HG03432 (cell line): ENCODE results near the gene OSBPL2.
A peak's percentile ranks its signal among the peaks of the same experiment; 100 is the strongest.

Experiments used
- ATAC-seq: cut with Tn5 transposase; IDR thresholded peaks from one replicate; pipeline ENCODE4 v1.9.1; 2021; ENCODE audit warnings: mild to moderate bottlenecking, moderate library complexity; ENCODE audit not compliant: unreplicated experiment

OSBPL2 gene

DNA sequence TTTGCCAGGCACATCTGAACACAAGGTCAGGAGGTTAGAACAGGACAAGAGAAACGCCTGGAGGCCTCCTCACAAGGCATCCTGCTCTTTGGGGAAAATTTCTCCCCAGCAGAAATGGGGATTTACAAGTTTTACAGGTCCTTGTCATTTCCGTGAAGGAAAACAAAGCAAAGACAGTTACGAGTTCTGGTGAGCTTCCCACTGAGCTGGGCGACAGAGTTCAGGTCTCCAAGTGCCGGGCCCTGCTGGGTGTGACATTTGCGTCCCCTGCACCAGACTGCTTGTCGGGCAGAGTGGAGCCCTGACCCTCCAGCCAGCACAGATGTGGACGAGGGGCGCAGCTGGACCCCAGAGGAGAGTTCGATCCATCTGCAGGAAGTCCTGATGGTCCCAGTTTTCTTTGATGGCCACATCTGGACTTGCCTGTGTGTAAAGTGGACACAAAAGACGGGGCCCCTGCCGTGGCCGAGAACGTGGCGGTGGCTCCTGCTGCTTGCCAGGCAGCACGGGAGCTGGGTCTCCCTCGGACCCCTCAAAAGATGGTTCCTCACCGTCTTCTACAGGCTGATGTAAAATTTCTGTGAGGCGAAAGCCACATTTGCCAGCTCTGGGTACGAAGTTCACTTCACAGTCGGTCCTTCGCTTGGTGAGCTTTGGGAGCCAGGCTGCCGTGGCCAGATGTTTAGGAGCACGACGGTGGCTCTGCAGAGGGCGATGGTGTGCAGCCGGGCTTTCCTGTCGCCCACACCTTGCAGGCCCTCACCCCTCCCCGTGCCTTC, 59.3 kb downstream of the OSBPL2 start:
- no peak for ATAC-seq

GRCh38 chr20:62298577-62299249, 60.4 kb downstream of the OSBPL2 start:
- ATAC-seq, result no peak

DNA sequence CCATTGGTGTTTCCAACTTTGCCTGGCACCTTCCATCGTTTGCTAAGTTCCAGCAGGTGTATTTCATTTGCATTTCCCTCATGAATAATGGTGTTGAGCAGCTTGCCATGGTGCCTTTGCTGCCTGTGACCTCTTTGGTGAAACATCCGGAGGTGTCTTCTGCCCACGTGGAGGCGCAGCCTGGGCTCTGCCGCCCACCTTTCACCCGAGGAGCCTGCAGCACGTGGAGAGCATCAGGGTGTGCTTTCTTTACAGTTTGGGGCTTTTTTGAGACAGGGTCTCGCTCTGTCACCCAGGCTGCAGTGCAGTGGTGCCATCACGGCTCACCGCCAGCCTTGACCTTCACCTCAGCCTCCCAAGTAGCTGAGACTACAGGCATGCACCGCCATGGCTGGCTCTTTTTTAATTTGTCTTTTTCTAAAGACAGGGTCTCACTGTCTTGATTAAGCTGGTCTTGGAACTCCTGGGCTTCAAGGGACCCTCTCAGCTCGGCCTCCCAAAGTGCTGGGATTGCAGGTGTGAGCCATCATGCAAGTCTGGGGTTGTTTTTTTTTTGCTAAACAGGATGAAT, 61.4 kb downstream of the OSBPL2 start:
- no peak for ATAC-seq

DNA sequence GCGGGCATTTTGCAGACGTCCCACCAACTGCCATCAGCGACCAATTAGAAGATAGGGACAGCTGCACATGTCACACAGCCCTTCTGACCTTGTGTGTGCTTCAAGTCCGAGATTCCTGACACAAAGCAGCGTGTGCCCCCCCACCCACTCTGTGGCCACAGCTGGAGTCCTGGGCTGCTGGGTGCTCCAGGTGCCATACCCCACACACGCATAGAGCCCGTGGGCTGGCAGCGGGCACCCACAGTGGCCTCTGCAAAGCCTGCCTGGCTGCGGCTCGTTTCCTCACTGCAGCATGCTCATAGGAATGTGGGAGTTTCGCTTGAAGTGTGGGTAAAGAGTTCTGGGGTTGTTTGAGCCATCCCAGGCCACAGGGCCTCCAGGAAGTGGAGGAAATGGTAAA, 62.0 kb downstream of the OSBPL2 start:
- ATAC-seq, result no peak

DNA sequence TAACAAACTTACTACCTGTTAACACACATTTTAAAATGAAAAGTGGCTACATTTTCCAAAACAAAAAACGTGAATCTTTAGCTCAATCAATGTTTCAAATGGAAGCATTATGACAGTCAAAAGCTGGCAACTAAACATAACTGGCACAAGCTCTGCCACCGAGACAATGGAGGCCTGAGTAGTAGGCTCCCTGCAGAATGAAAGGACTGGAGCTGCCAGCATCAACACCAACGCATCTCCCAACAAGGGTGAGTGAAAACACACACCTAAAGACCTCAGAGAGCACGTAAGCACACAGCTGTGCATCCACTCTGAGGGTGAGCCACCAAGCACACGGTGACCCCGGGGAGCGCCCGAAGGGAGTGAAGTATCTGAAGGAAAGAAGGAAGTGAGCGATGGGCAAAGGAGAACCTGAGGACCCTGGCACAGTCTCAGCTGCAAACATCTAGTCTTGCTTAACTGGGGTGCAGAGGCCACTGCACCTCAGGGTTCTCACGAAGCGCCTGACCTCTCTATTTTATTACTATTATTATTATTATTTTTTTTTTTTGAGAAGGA, 62.9 kb downstream of the OSBPL2 start:
- ATAC-seq, result no peak

DNA sequence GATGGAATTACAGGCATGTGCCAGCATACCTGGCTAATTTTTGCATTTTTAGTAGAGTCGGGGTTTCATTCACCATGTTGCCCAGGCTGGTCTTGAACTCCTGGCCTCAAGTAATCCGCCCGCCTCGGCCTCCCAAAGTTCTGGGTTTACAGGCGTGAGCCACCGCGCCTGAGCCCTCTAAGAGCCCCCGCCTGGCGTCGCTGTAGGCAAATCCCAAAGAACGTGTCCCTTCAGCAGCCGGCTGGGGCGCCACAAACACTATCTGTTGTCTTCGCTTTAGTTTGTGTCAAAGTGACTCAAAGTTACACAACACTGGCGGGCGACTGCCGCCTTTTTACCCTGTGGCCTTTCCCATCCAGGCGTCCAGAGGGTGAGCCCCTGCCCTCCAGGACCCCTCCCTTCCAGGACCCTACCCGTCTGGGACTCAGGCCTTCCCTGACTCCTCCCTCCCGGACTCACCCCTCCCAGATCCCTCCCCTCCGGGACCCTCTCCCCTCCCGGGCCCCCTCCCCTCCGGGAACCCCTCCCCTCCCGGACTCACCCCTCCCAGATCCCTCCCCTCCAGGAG, 63.5 kb downstream of the OSBPL2 start:
- ATAC-seq, result peak; percentile 33

DNA sequence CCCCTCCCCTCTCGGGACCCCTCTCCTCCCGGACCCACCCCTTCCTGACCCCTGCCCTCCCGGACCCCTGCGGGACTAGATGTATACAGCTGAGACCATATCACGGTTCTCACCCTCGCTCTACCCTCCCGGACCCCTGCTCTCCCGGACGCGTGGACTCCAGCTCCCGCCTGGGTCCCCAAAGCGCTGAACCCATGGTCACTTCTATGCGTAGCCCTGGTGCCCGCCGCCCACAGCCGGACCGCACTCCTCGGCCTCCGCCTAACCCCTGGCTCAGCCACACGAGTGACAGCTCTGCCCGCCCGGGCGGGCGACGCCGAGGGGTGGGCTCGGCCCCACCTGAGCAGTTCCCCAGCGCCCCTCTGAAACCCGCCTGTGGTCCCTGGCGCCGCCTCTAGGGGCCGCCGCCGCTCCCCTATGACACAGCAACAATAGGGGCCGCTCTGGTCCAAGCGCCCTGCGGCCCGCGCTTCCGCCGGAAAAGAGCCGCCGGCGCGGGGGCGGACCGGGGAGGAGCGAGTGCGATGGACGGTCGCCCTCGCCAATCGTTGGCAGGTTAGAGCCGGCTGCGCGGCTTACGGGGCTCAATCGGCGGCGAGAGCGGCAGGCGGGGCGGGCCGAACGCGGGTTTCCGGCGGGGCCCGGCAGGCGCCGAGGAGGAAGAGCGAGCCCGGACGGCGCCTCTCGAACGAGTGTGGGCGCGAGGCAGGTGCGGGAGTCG, 64.2 kb downstream of the OSBPL2 start, which contains the start of gene ADRM1:
ADRM1 (plus strand) TSS at position 657 of the 721 bp plus-strand sequence. CDS start 572 bp downstream, outside the sequence.
- ATAC-seq, result peak; percentile 93

DNA sequence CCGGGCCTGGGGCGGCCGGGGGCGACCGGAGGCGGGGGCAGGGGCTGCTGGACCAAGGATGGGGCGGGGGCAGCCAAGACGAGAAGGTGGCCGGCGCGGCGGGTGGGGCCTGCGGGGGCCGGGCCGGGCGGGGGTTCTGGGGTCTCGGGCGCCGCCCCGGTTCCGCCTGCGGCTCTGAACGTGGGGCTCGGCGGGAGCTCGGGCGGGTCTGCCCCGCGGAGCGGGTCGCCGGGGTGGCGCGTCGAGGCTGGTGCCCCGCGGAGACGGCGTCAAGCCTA, 64.7 kb downstream of the OSBPL2 start:
- no peak for ATAC-seq

DNA sequence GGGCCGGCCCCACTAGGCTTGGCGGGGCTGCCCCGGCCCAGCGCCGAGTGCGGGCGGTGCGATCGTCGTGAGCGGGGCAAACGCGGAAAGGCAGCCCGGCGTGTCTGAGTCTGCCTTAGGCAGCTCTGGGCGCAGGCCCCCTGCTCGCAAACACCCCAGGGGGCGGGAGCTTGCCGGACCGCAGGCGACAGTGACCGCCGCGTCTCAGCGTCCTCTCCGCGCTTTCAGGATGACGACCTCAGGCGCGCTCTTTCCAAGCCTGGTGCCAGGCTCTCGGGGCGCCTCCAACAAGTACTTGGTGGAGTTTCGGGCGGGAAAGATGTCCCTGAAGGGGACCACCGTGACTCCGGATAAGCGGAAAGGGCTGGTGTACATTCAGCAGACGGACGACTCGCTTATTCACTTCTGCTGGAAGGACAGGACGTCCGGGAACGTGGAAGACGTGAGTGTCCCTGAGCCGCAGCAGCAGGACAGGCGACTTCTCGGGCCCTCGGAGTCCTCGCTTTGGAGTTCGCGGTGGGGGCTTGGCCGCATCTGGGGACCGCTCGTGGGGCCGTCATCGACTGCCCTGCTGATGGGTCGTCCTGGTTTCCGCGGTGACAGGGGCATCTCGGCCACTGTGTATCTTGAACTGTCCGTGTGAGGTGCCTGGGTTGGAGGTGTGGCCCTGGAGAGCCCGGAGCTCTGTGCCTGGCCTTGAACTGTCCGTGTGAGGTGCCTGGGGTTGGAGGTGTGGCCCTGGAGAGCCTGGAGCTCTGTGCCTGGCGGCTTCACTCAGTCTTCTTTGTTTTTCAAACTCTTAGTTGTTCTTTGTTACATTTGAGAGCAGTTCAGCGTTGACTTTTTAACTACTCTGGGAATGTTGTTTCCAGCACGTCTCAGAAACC, 65.3 kb downstream of the OSBPL2 start:
- peak; percentile 8 for ATAC-seq

DNA sequence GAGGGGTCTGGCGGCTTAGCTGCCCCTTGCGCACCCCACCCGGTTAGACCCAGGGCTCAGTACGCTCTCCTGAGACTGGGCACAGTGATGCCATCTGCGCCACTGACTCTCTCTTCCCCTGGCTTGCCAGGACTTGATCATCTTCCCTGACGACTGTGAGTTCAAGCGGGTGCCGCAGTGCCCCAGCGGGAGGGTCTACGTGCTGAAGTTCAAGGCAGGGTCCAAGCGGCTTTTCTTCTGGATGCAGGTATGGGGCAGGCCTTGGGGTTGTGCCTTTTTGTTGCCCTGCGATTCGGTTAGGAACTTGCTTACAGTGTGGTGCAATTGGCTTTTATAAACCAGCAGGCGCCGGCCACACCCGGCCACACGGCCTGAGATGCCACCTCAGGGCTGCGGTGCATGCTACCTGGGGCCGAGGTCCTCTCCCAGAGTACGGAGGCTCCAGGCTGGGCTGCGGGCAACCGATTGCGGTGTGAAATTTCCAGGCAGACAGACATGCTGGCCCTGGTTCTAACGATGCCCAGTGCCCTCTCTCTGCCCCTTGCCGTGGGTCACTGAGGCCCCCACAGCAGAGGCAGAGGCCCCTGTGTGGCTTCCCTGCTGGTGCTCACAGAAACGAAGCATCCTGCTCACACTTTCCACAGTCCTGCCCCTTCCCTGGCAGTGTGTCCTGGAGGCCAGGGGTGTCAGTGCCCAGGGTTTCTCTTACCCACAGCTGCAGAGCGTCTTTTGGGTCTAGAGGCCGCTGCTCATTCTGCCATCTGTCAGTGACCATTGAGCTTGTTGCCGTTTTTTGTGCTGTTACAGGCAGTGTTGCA, 66.2 kb downstream of the OSBPL2 start:
- no peak for ATAC-seq

- ATAC-seq, result no peak
Measured at GRCh38 chr20:62305149-62305764, 66.9 kb downstream of the OSBPL2 start.

DNA sequence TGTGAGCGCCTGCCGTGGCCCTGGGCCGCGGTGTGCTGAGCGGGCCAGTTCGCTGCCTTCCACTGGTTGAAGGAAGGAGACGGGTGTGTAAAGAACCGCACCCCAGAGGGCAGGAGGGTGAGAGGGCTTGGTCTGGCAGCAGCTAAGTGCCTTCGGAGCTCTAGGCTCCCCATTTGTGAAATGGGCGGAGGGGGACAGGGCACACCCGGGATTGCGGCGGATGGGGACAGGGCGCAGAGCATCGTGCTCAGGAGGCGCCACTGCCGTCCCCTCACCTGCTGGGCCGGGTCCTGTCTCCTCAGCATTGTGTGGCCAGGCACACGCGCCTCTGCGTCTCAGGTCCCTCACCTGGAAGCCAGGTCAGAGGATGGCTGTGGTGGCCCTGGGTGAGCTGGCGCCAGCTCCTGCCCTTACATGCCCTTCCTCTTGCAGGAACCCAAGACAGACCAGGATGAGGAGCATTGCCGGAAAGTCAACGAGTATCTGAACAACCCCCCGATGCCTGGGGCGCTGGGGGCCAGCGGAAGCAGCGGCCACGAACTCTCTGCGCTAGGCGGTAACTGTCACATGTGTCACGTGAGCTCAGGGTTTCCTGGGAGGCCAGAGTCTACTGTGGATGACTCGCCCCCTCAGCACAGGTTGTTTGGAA, 67.6 kb downstream of the OSBPL2 start:
- no peak for ATAC-seq

- no peak for ATAC-seq
Measured at GRCh38 chr20:62306414-62307187, 68.3 kb downstream of the OSBPL2 start.

DNA sequence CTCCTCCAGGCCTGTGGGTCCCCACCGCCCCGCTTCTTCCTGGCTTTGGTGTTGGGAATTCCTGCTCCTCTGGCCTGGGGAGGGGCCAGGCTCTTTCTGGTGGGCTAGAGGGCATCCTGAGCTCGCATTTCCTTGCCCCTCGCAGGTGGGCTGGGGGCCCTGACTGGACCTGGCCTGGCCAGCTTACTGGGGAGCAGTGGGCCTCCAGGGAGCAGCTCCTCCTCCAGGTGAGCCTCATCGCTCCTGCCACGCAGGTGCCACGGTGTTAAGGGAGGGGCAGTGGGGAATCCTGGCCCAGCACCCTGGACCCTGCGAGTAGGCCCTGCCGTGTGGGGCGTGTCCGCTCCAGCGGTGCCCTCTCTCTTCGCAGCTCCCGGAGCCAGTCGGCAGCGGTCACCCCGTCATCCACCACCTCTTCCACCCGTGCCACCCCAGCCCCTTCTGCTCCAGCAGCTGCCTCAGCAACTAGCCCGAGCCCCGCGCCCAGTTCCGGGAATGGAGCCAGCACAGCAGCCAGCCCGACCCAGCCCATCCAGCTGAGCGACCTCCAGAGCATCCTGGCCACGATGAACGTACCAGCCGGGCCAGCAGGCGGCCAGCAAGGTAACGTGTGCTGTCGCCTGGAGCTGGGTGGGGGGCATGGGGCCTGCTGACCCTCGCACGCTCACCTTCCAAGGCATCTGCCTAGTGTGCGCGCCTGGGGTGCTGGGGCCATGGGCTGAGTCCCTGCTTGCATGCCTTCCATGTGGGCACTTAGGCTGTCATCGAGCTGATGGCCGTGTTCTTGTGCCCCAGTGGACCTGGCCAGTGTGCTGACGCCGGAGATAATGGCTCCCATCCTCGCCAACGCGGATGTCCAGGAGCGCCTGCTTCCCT, 69.1 kb downstream of the OSBPL2 start:
- no peak for ATAC-seq

GRCh38 chr20:62308102-62308822, 69.9 kb downstream of the OSBPL2 start:
- no peak for ATAC-seq
